Endothelial cell (in vitro differentiated cells): ENCODE measurements around the gene RND2. TPM values are rescaled to one million over a fixed set of nuclear protein-coding genes. Genes with fewer than 3 reads are reported as not detected.

Experiments used
- DNase-seq: peaks from one replicate; pipeline ENCODE4 v3.0.0; 2021; ENCODE audit warnings: low spot score
- H3K27ac Mint-ChIP-seq: one replicate; pipeline ENCODE4 v1.8.0; 2021; ENCODE audit warnings: mixed read lengths, inconsistent platforms; ENCODE audit not compliant: unreplicated experiment
- H3K27me3 Mint-ChIP-seq: one replicate; pipeline ENCODE4 v1.8.0; 2021; ENCODE audit warnings: mild to moderate bottlenecking, moderate library complexity, mixed read lengths, inconsistent platforms; ENCODE audit not compliant: unreplicated experiment
- H3K36me3 Mint-ChIP-seq: one replicate; pipeline ENCODE4 v1.8.0; 2021; ENCODE audit warnings: mild to moderate bottlenecking, low read depth, mixed read lengths, inconsistent platforms; ENCODE audit not compliant: unreplicated experiment
- H3K4me1 Mint-ChIP-seq: one replicate; pipeline ENCODE4 v1.8.0; 2021; ENCODE audit warnings: mild to moderate bottlenecking, mixed read lengths, inconsistent platforms; ENCODE audit not compliant: unreplicated experiment
- H3K4me3 Mint-ChIP-seq: one replicate; pipeline ENCODE4 v1.8.0; 2021; ENCODE audit warnings: mild to moderate bottlenecking, mixed read lengths, inconsistent platforms; ENCODE audit not compliant: unreplicated experiment
- H3K9me3 Mint-ChIP-seq: one replicate; pipeline ENCODE4 v1.8.0; 2021; ENCODE audit warnings: mixed read lengths, inconsistent platforms; ENCODE audit not compliant: unreplicated experiment
- total RNA-seq: library from RNA; stranded (reverse); fragmentation: NEBNext Ultra II Directional; extraction: Animal tissue kit (Norgen Biotek cat#: 25700); gene quantifications from one replicate; pipeline ENCODE4 v1.2.1, GENCODE V29; 2021; ENCODE audit not compliant: unreplicated experiment
- TF ChIP-seq, protein P1 (sequence below): fragments of 200-600 bp; sonication (generic); IDR thresholded peaks from one replicate; pipeline ENCODE4 v1.5.0; 2021; ENCODE audit warnings: antibody characterized with exemption; ENCODE audit not compliant: unreplicated experiment

Gene RND2
- total RNA-seq, 1 donor from 2014 or later, result 5.9 TPM

DNA sequence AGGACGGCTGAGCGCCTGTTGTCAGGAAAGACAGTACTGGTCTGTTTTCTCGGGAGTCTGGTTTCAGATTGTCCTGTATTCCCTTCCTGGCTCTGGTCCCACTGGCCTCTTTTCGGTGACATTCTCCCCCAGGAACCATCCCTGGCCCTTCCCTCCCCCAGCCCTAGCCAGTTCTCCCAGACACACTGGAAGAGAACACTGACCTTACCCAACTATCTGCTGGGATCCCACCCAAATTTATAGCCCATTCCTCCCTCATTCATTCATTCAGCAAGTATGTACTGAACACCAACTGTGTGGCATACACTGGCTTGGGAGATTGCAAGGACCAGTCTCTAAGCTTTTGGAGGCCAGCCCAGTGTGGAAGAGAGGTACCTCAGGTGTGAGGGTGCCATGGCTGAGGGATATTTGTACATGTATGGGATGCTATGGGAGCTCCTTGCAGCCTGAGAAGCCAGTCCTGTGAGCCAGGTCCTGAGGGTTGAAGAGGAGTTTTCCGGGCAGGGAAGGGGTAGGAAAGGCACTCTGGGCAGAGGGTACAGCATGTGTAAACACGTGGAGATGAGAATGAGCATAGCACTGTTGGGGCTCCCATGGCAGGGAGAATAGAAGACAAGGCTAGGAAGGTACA lies 5.2 kb downstream of the RND2 start:
- Mint-ChIP-seq H3K9me3 (no peaks in the 10 kb centered on the region), H3K4me1 (peaks cover 11% of the 10 kb centered on the region), H3K27me3 (peaks cover 10% of the 10 kb centered on the region), H3K36me3 (peaks cover 4% of the 10 kb centered on the region), H3K4me3 (no peak overlapping the region), H3K27ac (no peak overlapping the region)
- no peak for DNase-seq
- TF ChIP-seq, protein P1, sequence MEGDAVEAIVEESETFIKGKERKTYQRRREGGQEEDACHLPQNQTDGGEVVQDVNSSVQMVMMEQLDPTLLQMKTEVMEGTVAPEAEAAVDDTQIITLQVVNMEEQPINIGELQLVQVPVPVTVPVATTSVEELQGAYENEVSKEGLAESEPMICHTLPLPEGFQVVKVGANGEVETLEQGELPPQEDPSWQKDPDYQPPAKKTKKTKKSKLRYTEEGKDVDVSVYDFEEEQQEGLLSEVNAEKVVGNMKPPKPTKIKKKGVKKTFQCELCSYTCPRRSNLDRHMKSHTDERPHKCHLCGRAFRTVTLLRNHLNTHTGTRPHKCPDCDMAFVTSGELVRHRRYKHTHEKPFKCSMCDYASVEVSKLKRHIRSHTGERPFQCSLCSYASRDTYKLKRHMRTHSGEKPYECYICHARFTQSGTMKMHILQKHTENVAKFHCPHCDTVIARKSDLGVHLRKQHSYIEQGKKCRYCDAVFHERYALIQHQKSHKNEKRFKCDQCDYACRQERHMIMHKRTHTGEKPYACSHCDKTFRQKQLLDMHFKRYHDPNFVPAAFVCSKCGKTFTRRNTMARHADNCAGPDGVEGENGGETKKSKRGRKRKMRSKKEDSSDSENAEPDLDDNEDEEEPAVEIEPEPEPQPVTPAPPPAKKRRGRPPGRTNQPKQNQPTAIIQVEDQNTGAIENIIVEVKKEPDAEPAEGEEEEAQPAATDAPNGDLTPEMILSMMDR, result no peak

DNA sequence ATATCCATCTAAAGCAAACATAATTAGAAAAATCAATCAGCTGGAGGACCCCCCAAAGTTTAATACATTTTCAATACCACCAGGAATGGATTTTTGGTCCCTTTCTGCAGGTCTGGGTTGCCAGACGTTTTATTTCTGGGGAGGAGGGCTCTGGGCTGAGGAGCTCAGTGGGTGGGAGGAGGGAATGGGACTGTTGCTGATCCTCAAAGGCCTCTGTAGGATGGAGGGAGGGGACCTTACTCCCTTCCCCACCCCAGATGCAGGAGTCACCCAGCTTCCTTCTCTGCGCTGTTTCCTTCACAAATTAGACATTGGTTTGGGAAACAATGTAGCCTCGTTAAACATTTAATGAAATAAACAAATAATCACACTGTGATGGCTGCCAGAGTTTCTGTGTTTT lies 6.6 kb downstream of the RND2 start:
- no peak overlapping the region for H3K4me3 Mint-ChIP-seq

DNA sequence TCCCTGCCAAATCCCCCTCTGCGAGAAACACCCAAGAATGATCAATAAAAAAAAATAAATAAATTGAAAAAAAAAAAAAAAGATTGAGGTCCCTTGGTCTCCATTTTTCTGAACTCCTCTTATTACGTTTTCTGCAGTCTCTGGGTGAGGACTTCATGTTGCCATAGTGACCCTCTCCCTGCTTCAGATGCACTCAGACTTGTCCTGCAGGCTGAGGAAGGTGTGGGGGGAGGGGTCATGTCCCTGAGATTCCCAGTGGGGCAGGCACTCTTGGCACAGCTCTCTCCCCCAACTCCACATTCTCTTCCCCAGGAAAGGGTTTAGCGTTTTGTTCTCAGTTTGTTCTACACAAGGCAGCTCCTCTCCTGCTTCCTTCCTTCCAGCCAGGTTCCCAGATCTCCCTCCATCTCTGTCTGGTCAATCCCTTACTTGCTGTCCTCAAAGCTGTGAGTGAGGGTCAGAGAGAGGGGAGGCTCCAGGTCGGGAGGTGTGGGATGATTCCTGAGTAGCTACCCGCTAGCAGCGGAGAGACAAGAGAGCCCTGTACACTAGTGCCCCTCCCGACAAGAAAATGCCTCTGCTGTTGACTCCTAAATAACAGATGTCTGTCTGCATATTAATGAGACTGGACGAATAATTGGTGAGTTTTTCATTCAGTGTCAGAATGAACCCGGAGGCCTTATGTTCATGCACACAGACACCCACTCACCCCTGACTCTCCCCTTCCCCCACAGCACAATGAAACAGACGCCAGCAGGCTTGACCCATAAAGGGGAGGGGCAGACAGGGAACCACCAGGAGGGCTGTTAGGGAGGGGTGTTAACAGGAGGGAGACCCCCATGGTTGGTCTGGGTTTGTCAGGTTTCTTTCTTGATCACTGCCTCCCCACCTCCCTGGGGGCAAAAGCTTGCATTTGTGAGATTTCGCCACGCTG lies 9.2 kb downstream of the RND2 start:
- Mint-ChIP-seq H3K27ac (peak overlapping the region; percentile 84), H3K36me3 (no peaks in the 10 kb centered on the region), H3K27me3 (peaks cover 2% of the 10 kb centered on the region), H3K4me3 (no peak overlapping the region), H3K4me1 (peaks cover 11% of the 10 kb centered on the region), H3K9me3 (no peaks in the 10 kb centered on the region)
- TF ChIP-seq, protein P1, result no peak
- DNase-seq, result no peak

More for the DNA sequence above, 6.6 kb downstream of the RND2 start:
- Mint-ChIP-seq H3K36me3 (peaks cover 4% of the 10 kb centered on the region), H3K9me3 (no peaks in the 10 kb centered on the region), H3K4me1 (peaks cover 11% of the 10 kb centered on the region), H3K27me3 (peaks cover 10% of the 10 kb centered on the region), H3K27ac (no peak overlapping the region)
- DNase-seq, result no peak
- TF ChIP-seq, protein P1, result no peak

DNA sequence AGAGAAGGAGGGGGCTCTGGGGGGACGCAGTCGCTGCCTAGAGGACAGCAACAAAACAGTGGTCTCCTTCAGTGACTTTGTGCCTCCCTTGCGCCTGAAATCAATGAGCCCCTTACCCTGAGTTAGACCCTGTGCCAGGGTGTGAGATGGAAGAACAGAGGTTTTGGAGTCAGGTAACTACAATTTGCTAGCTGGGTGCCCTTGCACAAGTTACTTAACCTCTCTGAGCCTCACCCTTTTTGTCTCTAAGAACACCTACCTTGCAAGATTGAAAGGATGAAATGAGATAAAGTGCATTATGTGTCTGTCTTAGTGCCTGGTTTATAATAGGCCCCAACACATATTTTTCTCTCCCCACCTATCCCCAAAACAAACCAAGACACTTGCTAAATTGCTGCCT lies 9.9 kb downstream of the RND2 start:
- Mint-ChIP-seq H3K4me1 (peaks cover 11% of the 10 kb centered on the region), H3K27ac (no peak overlapping the region), H3K36me3 (no peaks in the 10 kb centered on the region), H3K27me3 (peaks cover 2% of the 10 kb centered on the region), H3K4me3 (no peak overlapping the region), H3K9me3 (no peaks in the 10 kb centered on the region)
- TF ChIP-seq, protein P1, result no peak
- DNase-seq, result no peak

DNA sequence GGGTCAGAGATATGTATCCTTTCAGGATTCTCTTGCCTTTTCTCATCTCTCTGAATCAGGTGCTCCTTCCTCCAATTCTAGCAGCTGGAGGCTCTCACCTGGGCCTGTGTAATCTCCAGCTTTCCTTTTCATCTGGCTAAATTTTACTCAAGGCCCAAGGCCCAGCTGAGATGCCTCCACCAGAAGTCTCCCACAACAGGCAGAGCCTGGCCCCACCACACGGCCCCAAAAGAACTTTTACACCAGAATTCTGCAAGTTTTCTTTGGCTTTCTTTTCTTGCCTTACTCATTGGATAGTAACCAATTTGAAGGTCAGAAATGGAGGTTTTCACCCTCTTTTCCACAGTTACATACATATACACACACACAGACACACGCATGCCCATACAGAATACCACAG lies 14.6 kb downstream of the RND2 start:
- DNase-seq, result no peak
- TF ChIP-seq, protein P1, result no peak
- Mint-ChIP-seq H3K4me3 (no peak overlapping the region), H3K4me1 (peaks cover 14% of the 10 kb centered on the region), H3K36me3 (no peaks in the 10 kb centered on the region), H3K27me3 (peaks cover 4% of the 10 kb centered on the region), H3K9me3 (no peaks in the 10 kb centered on the region), H3K27ac (no peak overlapping the region)
